HG03571 (cell line): ENCODE measurements around the gene RPA1.

Source experiments
- ATAC-seq: cut with Tn5 transposase; IDR thresholded peaks from one replicate; pipeline ENCODE4 v1.9.1; 2021; ENCODE audit not compliant: unreplicated experiment

The RPA1 gene

GRCh38 chr17:1907909-1908698 lies 78.3 kb downstream of the RPA1 start:
- no peak for ATAC-seq

DNA sequence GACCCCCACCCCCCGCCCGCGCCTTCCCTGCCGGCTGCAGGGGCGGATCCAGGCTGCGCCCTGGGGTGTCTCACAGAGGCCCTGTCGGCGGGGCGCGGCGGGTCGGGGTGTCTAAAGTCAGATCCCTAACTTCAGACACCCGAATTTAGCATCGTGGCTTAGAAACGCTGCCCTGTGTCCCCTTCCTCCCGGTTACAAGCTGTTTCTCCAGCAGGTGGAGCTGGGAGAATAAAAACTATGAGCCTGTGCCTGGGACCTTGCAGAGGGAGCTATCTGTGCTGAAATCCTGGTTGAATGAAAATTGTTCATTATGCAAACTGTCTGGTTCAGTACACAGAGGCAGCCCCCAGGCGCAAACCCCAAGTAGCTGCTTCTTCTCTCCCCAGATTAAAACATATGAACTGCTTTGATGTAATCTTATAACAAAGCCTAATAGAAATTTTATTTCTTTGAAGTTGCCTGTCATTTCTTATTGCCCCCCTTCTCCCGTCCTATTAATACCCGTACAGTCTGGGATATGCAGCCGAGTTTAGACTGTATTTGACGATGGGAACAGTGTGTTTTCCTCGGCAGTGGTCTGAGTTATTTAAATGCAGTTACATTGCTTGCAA lies 79.0 kb downstream of the RPA1 start:
- ATAC-seq: no peak

- no peak for ATAC-seq
Measured at GRCh38 chr17:1909985-1910384, 80.2 kb downstream of the RPA1 start.

DNA sequence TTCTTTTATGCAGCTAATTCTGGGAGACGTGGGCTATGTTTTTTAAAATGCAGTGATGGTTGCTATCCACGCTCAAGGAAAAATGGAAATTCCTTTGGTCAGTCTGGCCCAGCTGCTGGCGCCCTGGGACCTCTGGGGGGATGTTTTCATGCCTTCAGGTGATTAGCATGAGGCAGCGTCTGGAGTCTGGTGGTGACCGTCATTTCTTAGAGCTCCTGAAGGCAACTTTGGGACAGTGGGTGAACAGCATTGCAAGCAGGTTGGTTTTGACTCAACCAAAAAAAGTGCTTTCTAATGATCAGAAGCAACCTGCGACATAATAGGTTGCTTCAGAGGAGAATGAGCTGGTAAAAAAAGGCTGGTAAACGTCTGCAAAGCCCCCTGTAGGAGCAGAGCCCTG lies 82.3 kb downstream of the RPA1 start:
- no peak for ATAC-seq

GRCh38 chr17:1913702-1914101 lies 83.9 kb downstream of the RPA1 start:
- no peak for ATAC-seq

DNA sequence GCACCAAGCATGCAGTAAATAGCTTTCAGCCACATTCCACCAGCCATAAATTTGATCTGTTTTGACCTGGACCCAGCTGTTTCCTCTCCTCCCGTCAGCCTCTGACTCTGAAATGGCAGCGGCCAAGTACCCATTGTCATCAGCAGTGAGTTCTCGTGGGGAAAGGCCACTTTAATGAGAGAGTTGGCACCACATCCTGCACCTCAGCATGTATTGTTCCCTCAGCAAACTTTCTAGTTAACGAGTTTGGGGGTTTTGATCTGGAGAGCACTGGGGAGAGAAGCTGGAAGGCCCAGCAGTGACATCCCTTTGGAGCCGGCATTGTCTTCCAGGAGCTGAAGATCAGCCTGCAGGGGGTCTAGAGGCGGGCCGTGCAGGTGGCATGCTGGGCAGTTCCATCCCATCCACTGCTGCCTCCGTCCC lies 84.9 kb downstream of the RPA1 start:
- ATAC-seq: no peak

DNA sequence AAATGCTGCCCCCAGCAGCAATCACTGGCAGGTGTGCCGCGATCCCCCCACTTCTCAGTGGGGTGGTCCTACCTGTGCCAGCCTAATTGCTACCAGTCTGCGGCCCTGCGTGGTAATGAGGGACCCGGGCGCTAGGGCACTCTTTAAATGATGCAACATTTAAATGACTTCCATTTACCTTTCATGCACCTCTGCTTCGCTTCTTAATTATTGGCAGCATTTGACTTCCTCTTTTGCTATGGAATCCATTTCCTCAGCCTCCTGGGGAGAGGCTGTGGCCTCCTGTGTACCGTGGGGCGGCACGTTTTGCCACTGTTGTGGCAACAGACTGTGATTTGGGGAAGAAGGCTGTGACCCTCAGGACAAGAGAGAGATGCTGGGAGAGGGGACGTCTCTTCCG lies 86.1 kb downstream of the RPA1 start:
- ATAC-seq: no peak

GRCh38 chr17:1916316-1916715 lies 86.5 kb downstream of the RPA1 start:
- no peak for ATAC-seq

- ATAC-seq: no peak
Measured at GRCh38 chr17:1916963-1917715, 87.3 kb downstream of the RPA1 start.

DNA sequence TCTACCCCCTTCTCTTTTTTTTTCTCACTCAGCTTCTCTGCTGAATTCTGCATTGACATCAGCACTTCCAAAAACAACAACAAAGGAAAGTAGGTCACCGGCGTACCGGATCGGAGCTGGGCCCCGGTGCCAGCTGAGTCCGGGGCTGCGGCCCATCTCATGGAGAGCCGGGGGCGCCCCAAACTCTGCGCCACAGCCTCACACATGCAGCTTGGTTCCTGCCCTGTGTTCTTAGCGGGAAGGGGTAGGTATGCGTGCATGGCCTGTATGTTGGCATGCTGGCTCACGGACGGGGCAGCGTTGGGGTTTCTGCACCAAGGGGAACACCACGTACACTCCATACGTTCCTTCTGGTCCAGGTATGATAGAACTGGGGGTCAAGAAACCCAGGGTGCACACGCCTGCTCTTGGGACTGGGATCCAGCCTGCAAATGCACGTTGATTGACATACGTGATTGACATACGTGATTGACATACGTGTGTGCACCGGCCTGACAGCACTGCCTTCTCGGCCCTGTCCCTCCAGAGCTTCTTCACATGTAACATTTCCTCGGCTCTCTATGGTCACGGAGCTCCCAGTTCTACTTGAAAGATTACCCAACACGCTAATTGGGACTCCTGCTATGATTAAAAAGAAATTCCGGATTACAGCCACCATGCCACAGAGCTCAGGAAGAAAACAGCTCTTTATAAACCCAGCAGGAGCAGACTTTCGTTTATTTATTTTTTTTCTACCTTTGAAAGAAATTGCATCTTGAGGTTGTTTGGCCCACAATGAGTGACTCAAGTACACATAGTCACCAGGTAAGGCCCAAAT lies 88.7 kb downstream of the RPA1 start:
- ATAC-seq: no peak

DNA sequence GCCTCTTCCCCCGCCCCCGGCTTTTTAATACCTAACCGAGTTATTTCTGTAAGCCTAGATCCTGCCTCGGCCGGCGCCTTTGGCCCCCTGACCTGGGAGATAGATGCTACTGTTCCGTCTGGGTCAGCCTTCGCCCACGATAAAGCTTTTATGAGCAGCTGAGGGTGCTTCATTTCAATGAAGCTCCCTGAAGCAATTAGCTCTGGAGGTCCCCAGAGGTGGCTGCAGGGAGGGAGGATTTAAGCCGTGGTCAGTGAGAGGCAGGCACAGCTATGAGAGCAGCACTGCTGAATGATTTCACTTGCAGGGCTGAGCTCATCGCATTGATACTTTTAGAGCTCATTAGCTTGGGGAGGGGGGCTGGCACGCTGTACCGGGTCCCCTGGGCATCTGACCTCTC lies 89.4 kb downstream of the RPA1 start:
- ATAC-seq: no peak

GRCh38 chr17:1920948-1921351 lies 91.1 kb downstream of the RPA1 start:
- ATAC-seq: no peak

DNA sequence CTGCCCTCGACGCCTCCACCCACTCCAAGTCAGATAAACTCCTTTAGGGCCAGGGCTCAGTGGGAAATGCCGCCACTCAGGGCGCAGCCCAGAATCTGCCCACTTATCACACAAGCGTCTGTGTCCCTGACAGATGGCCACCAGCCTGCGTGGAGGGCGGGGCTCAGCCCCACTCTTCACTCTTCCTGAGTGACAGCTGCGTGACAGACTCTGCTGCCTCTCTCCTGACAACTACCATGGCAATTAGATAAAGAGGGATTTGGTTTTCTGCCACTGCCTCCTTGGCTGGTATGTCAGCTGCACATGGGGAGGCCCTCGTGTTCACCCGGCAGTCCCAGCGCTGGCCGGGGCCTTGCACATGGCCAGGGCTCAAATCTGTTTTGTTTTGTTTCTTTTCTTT lies 99.2 kb downstream of the RPA1 start:
- ATAC-seq: no peak

DNA sequence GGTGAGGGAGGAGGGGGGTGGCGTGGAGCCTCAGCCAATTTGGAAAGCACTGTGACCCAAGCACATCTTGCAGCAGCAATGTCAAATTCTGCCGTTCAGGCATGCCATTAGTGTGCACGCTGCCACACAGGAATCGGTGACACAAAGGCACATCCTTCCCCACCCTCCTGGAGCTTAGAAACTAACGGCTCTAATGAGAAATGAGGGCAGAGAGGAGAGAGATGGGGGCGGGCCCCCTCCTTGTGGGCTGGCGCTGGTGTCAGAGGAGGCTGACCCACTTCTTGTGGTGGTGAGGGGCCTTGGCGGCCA lies 100.5 kb downstream of the RPA1 start:
- ATAC-seq: no peak

DNA sequence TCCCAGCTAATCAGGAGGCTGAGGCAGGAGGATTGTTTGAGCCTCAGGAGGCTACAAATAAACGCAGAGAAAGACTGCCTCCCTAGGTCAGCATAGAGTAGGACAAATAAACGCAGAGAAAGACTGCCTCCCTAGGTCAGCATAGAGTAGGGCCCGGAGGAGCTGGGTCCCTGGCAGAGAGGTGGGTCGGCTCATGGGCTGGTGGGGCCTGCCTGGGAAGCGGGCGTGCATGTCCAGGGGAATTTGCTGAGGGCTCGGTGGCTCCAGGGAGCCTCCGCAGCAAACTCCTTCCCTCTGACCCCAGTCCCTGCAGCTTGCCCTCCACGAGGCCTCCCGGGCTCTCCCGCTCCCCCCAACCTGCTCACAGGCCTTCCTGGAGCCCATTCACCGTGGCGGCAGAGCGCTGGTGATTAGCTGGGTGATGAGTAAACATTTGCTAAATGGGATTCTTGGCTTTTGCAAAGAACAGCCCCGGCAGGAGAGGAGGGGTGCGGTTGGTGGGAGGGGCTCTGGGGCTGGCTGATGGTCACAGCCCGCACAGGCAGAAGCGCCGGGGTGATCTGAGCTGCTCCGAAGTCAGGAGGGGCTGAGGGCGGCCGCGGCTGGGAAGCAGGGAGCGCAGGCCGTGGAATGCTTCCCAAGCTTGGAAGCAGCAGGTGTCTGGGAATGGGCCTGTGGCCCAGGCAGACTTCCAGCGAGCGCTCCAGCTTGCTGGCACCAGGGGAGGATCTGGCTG lies 102.2 kb downstream of the RPA1 start:
- ATAC-seq: no peak

- no peak for ATAC-seq
Measured at GRCh38 chr17:1933875-1934715, 104.3 kb downstream of the RPA1 start.

GRCh38 chr17:1934901-1935300 lies 105.1 kb downstream of the RPA1 start:
- no peak for ATAC-seq

- ATAC-seq: no peak
Measured at GRCh38 chr17:1936766-1937165, 107.0 kb downstream of the RPA1 start.

DNA sequence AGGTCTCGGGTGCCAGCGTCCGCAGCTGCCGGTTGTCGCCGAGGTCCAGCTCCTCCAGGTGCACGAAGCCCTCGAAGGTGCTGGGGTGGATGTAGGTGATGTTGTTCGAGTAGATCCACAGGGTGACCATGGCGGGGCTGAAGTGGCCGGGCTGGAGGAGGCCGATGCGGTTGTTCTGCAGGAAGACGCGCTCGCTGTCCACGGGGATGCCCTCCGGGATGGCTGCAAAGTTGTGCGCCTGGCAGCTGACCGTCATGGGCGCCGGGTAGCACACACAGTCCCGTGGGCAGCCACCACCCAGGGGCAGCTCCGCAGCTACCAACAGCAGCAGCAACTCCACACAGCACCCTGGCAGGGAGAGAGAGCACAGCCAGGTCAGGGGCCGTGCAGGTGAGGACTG lies 107.7 kb downstream of the RPA1 start:
- no peak for ATAC-seq
